Thyroid gland (tissue), 4 donors: ENCODE results near the gene TMCC3.

Experiments
- CTCF ChIP-seq, 6 experiments: fragments of 200-600 bp in 3 of 6; fragments of 450-650 bp in 3 of 6; sonication (generic) in 3 of 6; IDR thresholded peaks; one replicate each; pipeline ENCODE4 v1.5.1; 2016 to 2019; ENCODE audit warnings: antibody characterized with exemption in 6 of 6, mild to moderate bottlenecking in 2 of 6, inconsistent platforms in 1 of 6, moderate library complexity in 1 of 6
- POLR2A ChIP-seq, 2 donors: fragments of 450-650 bp; IDR thresholded peaks; one replicate each; pipeline ENCODE4 v1.6.1; 2017; ENCODE audit warnings: antibody characterized with exemption in 2 of 2, mild to moderate bottlenecking in 2 of 2, moderate library complexity in 1 of 2

GRCh38 chr12:94660436-94660835, 10.1 kb upstream of the TMCC3 start:
- TF ChIP-seq CTCF (IDR thresholded peaks at IDR 0.05) (no peak), POLR2A (IDR thresholded peaks at IDR 0.05) (no peak)
